Mucosa of descending colon (tissue), 3 donors: ENCODE data around the gene IRX5. TPM values are rescaled to one million over a fixed set of nuclear protein-coding genes. Genes with fewer than 3 reads are reported as not detected.

Source experiments
- ATAC-seq: fragments of 200-7000 bp; cut with Tn5 transposase; one replicate; pipeline ENCODE4 v1.9.1; 2020; ENCODE audit warnings: mild to moderate bottlenecking, moderate library complexity
- DNase-seq, 3 donors: peaks; one replicate each; pipeline ENCODE4 v3.0.0-alpha.2; 2020
- H3K36me3 ChIP-seq: fragments of 200-600 bp; one replicate; pipeline ENCODE4 v1.8.0; 2021; ENCODE audit warnings: low read depth, mild to moderate bottlenecking
- H3K4me1 ChIP-seq: fragments of 200-600 bp; one replicate; pipeline ENCODE4 v1.8.0; 2021; ENCODE audit warnings: low read depth, mild to moderate bottlenecking
- H3K4me3 ChIP-seq: fragments of 200-600 bp; one replicate; pipeline ENCODE4 v1.8.0; 2021; ENCODE audit warnings: mild to moderate bottlenecking
- H3K9me3 ChIP-seq: fragments of 200-600 bp; one replicate; pipeline ENCODE4 v1.8.0; 2021; ENCODE audit warnings: mild to moderate bottlenecking
- intact Hi-C, 2 donors: fragments of 100-400 bp; cut with DNase I in 1 of 2; cut with micrococcal nuclease in 1 of 2; formaldehyde crosslinking; loops; one replicate each; pipeline versions ENCODE4 v1.11.0 to v1.11.1; 2022; cut with DNase I, micrococcal nuclease
- total RNA-seq, 3 donors: library from RNA; stranded (reverse); fragmentation: NEBNext Ultra II Directional in 2 of 3; extraction: Animal tissue kit (Norgen Biotek cat#: 25700) in 2 of 3; gene quantifications; one replicate each; pipeline versions ENCODE4 v1.2.1 to v1.2.4, GENCODE V29; 2021 to 2023
- TF ChIP-seq, protein P1 (sequence below): fragments of 200-600 bp; IDR thresholded peaks from one replicate; pipeline ENCODE4 v1.8.0; 2022; ENCODE audit warnings: antibody characterized with exemption, mild to moderate bottlenecking
- donor health status: DM: no; HTN: no; CAD: no; lungs with moderate emphysema.
- donor health status: DM: no; HTN: no; CAD: no.
- donor health status: DM: no; HTN: yes; CAD: no.

IRX5 gene
- total RNA-seq, 3 donors from 2014 or later, result not detected

DNA sequence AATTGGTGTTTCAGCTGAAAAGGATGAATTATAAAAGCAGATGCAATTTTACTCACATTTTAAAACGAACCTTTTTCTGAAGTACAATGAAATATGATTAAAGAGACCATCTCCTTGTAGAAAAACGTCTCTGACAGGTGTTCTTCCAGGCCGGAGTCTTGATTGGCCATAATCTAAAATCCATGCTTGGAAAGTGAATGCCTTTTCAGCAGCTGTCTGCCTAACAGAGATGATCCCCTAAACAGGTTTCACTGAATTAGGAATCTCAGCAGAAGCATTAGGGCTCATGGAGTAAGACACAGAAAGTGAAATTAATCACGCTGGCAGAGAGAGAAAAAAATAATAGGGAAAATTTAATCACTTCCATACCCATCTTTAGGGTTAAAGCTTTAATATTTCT, 39.3 kb upstream of the IRX5 start:
- Histone ChIP-seq H3K36me3 (peaks cover 3% of the 10 kb centered on the region), H3K4me1 (no peaks in the 10 kb centered on the region), H3K9me3 (no peaks in the 10 kb centered on the region), H3K4me3 (no peak overlapping the region)
- intact Hi-C loops, result no loop called here
- DNase-seq (no peak), ATAC-seq (no peak)
- TF ChIP-seq, protein P1, sequence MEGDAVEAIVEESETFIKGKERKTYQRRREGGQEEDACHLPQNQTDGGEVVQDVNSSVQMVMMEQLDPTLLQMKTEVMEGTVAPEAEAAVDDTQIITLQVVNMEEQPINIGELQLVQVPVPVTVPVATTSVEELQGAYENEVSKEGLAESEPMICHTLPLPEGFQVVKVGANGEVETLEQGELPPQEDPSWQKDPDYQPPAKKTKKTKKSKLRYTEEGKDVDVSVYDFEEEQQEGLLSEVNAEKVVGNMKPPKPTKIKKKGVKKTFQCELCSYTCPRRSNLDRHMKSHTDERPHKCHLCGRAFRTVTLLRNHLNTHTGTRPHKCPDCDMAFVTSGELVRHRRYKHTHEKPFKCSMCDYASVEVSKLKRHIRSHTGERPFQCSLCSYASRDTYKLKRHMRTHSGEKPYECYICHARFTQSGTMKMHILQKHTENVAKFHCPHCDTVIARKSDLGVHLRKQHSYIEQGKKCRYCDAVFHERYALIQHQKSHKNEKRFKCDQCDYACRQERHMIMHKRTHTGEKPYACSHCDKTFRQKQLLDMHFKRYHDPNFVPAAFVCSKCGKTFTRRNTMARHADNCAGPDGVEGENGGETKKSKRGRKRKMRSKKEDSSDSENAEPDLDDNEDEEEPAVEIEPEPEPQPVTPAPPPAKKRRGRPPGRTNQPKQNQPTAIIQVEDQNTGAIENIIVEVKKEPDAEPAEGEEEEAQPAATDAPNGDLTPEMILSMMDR, result no peak

DNA sequence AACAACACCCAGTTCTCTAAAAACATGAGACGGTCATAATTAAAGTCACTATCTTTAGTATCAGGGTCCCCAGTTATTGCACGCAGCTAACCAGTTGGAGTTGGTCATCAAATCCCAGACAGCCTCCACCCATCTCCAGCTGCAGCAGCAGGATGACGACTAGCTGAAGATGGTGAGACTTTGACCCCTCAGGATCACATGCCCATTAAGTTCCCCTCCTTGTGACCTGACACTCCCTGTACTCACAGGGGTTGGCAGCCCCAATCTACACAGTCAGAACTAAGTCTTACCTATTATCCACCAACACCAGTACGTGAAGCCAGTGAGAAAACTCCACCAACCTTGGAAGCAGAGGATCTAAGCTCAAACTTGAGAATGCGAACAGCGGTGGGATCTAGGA, 37.7 kb upstream of the IRX5 start:
- DNase-seq, result no peak
- no peak for ATAC-seq

DNA sequence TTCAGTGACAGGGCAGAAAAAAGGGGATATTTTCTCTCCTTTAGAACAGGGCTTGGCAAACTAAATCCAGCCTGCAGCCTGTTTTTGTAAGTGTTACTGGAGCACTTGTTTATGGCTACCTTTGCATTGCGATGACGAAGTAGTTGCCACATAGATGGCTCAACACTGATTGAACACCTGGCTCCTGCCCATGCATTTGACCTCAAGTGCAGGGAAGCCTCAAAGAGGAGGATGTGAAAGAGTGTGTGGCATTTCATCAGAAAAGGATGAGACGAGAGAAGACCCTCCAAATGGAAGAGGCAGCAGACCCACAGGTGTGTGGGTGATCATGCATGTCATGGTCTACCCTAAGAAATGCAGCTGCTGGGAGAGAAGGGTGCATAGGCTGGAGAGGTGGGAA, 32.7 kb upstream of the IRX5 start:
- no peak overlapping the region for H3K4me3 ChIP-seq
- intact Hi-C loops, result no loop called here
- no peaks in the 10 kb centered on the region for H3K36me3 ChIP-seq
- H3K4me1 ChIP-seq, result no peaks in the 10 kb centered on the region
- ATAC-seq (no peak), DNase-seq (no peak)
- no peaks in the 10 kb centered on the region for H3K9me3 ChIP-seq
- TF ChIP-seq, protein P1, result no peak

More for the DNA sequence above, 37.7 kb upstream of the IRX5 start:
- peaks cover 3% of the 10 kb centered on the region for H3K36me3 ChIP-seq
- intact Hi-C loops, result no loop called here
- H3K4me1 ChIP-seq, result no peaks in the 10 kb centered on the region
- no peaks in the 10 kb centered on the region for H3K9me3 ChIP-seq
- no peak overlapping the region for H3K4me3 ChIP-seq
- TF ChIP-seq, protein P1, result no peak

DNA sequence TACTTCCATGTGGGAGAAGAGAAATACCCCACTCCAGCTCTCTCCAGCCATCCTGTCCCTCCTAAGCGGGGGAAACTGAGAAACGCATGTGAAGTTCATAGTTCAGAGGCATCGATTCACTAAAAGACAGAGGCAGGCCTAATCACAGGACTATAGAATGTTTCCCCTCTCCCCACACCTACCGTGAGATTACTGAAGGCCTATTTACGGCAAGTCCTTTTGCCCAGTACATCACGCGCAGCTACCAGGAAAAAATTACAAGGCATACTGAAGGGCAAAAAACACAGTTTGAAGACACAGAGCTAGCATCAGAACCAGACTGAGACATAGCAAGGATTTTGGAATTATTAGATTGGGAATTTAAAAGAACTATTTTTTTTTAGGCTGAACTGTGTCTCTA, 29.1 kb upstream of the IRX5 start:
- H3K4me3 ChIP-seq, result no peak overlapping the region
- H3K9me3 ChIP-seq, result no peaks in the 10 kb centered on the region
- H3K4me1 ChIP-seq, result no peaks in the 10 kb centered on the region
- no peak for ATAC-seq
- TF ChIP-seq, protein P1, result no peak
- no peak for DNase-seq
- intact Hi-C loops, result no loop called here
- no peaks in the 10 kb centered on the region for H3K36me3 ChIP-seq

DNA sequence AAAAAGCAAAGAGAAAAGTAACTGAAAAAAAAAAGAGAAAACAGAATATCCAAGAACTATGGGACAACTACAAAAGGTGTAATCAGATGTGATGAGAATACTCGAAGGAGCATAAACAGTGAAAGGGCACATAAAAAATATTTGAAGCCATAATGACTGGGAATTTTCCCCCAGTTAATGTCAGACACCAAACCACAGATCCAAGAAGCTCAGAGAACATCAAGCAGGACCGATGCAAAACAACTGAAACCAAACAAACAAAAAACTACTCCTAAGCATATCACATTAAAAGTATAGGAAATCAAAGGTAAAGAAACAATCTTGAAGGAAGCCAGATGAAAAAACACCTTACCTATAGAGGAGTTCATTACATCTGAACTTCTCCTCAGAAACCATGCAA, 27.6 kb upstream of the IRX5 start:
- no peak for DNase-seq
- Histone ChIP-seq H3K4me1 (no peaks in the 10 kb centered on the region), H3K4me3 (no peak overlapping the region), H3K9me3 (no peaks in the 10 kb centered on the region), H3K36me3 (no peaks in the 10 kb centered on the region)
- ATAC-seq, result no peak
- intact Hi-C loops, result no loop called here
- TF ChIP-seq, protein P1, result no peak

DNA sequence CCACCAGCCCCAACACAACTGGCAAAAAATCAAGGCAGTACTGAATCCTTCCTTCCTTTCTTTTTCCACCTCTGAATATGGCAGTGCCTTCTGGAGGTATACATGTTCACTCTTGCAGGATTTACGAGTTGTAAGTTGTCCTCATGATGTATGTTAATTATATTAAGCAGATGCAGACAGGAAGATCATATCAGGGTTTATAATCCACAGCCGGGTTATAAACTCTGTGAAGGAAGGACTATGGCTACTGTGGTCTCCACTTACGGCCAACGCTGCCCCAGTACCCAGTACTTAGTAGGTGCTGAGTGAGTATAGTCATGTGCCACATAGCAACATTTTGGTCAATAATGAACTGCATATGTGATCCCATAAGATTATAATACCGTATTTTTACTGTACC, 19.6 kb upstream of the IRX5 start:
- no peak for DNase-seq
- ATAC-seq, result no peak
- intact Hi-C loops, result no loop called here
- TF ChIP-seq, protein P1, result no peak
- no peaks in the 10 kb centered on the region for H3K9me3 ChIP-seq
- no peaks in the 10 kb centered on the region for H3K36me3 ChIP-seq
- H3K4me1 ChIP-seq, result no peaks in the 10 kb centered on the region
- no peak overlapping the region for H3K4me3 ChIP-seq
